H54 (cell line): Measurements from ENCODE around the gene TMEM109.

Source experiments
- DNase-seq: peaks from one replicate; pipeline ENCODE4 v3.0.0; 2011; ENCODE audit warnings: low spot score, mixed read lengths; ENCODE audit not compliant: insufficient read length
- FAIRE-seq: peaks from 3 replicates; lab custom pipeline; 2011; peaks lifted over from hg19 to GRCh38; lab: Jason Lieb, UNC
- POLR2A ChIP-seq: IDR thresholded peaks from 2 replicates; pipeline ENCODE4 v1.6.1; 2011; ENCODE audit warnings: low read depth, mild to moderate bottlenecking, low read length

TMEM109 gene

DNA sequence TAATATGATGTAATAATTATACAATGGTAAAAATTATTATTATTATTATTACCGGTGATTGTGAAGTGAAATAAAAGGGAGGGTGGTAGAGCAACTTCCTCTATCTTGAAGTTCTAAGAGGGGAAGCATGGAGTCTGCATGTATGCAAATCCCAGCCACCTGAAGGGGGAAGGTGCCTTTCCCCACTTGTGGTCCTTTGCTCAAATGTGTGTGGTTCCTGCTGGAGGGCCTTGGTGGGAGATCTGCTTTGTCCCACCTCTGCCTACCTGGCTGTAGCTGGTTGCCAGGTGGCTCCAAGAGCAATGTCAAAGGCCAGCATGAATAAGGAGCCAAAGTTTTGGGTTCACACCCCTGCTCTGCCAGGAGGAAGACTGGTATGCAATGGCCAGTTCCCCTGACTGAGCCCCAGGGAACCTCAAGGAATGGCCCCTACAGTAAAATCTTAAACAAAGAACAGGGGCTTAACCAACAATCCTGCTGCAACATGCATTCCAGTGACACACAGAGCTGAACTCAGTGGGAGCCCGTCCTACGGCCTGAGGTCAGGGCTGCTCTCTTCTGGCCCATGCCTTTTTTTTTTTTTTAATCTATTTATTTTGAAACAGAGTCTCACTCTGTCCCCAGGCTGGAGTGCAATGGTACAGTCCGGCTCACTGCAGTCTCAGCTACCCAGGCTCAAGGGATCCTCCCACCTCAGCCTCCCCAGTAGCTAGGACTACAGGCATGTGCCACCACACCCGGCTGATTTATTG, 18.8 kb downstream of the TMEM109 start:
- TF ChIP-seq POLR2A: no peak
- no peak for FAIRE-seq
- no peak for DNase-seq

DNA sequence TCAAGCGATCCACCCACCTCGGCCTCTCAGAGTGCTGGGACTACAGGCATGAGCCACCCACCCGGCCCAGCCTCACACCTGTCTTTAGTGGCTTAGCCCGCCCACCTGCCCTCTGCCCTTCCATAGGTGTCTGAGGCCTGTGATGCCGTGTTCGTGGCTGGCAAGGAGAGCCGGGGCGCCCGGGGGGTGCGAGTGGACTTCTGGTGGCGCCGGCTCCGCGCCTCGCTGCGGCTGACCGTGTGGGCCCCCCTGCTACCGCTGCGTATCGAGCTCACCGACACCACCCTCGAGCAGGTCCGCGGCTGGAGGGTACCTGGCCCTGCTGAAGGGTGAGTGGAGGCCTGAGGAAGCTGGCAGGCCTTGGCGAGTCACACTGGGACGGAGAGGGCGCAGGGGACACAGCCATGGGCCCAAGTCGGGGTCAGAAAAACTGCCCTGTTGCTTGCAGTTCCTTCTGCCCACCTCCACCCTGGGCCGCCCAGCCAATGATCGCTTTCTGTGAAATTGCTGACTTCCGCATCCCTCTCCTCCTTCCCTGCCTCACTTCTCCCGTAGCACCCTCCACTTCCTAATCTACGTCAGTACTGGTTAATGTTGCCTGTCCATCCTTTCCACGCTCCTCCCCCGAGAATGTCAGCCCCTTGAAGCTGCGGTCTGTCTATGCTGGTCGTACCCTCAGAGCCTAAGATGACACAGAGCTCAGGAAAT, 19.6 kb downstream of the TMEM109 start:
- no peak for FAIRE-seq
- no peak for DNase-seq
- no peak for TF ChIP-seq POLR2A

DNA sequence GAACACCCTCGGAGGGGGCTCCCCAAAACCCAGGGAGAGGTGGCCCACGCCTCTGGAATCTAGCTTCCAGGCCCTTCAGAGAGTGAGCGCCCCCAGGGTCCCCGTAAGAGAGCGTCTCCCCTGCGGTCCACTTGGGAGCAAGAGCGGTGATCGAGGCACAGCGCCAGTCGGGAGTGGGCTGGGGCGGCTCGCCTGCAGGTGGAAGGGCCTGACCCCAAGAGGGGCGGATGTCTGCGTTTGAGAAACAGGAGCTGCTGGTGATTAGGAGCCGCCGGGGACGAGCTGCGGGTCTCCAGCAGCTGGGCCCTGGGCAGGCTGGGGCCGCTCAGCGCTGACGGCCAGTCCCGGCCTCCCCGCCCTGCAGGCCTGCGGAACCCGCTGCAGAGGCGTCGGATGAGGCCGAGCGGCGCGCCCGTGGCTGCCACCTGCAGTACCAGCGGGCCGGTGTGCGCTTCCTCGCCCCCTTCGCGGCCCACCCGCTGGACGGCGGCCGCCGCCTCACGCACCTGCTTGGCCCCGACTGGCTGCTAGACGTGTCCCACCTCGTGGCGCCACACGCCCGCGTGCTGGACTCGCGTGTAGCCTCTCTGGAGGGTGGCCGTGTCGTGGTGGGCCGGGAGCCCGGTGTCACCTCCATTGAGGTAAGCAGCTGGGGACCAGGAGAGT, 20.3 kb downstream of the TMEM109 start:
- TF ChIP-seq POLR2A: no peak
- DNase-seq (no peak), FAIRE-seq (no peak)

DNA sequence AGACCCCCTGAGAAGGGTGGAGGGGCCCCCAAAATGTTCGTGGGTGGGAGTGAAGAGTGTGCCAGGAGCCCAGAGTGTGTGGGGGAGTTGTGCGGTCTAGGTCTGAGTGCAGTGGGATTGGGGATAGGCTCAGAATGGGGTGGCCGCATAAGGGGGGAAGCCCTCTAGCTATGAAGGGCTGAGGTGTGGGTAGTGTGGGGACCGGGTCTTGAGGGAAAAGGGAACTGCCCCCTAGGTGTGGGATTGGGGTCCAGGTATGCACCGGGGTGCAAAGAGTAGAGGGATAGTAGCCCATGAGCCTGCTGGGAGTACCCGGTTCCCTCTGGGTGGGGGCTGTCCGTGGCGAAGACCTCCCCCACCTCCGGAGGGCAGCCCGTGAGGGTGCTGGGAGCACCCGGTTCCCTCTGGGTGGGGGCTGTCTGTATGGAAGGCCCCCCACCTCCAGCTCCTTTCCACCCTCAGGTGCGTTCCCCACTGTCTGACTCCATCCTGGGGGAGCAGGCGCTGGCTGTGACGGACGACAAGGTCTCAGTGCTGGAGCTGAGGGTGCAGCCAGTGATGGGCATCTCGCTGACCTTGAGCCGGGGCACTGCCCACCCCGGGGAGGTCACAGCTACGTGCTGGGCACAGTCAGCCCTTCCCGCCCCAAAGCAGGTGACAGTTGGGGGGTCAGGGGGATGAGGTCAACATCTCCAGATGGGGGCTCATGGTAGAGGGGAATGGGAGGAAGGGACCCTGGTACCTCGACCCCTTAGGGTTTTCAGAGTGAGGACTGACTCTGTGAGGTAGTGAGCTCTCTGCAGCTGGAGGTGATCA, 21.0 kb downstream of the TMEM109 start:
- DNase-seq: no peak
- no peak for TF ChIP-seq POLR2A
- FAIRE-seq: no peak

DNA sequence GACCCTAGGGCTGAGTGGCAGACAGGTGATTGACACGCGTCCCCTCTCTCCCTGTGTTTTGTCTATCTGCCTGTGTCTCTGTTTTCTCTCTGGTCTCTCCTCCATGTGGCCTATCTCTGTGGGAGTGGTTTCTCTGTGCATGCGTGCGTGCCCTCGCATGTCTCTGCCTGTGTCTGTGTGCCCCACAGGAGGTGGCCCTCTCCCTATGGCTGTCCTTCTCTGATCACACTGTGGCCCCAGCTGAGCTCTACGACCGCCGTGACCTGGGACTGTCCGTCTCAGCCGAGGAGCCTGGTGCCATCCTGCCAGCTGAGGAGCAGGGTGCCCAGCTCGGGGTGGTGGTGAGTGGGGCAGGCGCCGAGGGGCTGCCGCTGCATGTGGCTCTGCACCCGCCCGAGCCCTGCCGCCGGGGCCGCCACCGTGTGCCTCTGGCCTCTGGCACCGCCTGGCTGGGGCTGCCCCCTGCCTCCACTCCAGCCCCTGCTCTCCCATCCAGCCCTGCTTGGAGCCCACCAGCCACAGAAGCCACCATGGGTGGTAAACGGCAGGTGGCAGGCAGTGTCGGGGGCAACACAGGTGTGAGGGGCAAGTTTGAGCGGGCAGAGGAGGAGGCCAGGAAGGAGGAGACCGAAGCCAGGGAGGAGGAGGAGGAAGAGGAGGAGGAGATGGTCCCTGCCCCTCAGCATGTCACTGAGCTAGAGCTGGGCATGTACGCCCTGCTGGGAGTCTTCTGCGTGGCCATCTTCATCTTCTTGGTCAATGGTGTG, 21.9 kb downstream of the TMEM109 start:
- no peak for FAIRE-seq
- no peak for TF ChIP-seq POLR2A

DNA sequence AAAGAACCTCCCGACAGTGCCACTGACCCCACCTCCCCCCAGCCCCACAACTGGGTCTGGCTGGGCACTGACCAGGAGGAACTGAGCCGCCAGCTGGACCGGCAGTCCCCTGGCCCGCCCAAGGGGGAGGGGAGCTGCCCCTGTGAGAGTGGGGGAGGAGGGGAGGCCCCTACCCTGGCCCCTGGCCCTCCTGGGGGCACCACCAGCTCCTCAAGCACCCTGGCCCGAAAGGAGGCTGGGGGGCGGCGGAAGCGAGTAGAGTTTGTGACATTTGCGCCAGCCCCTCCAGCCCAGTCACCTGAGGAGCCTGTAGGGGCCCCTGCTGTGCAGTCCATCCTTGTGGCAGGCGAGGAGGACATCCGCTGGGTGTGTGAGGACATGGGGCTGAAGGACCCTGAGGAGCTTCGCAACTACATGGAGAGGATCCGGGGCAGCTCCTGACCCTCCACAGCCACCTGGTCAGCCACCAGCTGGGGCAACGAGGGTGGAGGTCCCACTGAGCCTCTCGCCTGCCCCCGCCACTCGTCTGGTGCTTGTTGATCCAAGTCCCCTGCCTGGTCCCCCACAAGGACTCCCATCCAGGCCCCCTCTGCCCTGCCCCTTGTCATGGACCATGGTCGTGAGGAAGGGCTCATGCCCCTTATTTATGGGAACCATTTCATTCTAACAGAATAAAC, 22.6 kb downstream of the TMEM109 start:
- no peak for DNase-seq
- FAIRE-seq: no peak
- TF ChIP-seq POLR2A: no peak

More for the DNA sequence above, 21.9 kb downstream of the TMEM109 start:
- no peak for DNase-seq

DNA sequence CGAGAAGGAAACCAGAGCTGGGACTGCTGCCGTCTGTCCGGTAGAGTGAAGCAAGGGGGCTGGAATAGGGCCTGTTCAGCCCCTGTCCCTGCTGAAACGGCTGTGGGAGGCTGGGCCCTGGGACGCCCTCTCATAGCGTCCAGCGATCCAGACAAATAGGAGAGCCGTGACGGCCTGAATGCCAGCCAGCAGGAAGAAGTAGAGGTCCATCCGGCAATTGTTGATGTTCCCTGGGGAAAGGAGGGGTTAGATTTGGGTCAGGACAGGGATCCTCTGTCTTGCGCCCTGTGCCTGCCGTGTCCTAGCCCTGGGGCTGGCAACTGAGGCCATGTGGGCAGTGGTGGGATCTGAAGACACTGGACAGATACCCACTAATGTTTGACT, 23.2 kb downstream of the TMEM109 start:
- TF ChIP-seq POLR2A: no peak
- DNase-seq: no peak
- no peak for FAIRE-seq

DNA sequence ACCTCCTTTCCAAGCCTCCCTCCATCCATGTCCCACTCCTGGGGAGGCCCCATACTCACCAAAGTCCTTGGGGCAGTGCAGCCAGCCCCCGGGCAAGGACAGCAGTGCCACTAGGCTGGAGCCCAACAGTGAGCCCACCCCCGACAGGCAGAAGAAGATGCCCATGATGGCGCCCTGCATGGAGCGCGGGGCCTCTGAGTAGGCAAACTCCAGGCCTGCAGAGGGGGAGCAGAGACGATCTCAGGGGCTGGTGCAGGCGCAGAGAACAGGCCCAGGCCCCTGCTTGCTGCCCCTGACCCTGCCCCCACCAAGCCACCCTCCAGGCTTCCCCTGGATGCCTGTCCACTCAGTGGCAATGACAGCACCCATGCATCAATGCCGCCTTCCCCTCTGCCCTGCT, 23.9 kb downstream of the TMEM109 start:
- DNase-seq (no peak), FAIRE-seq (no peak)
- TF ChIP-seq POLR2A: no peak

DNA sequence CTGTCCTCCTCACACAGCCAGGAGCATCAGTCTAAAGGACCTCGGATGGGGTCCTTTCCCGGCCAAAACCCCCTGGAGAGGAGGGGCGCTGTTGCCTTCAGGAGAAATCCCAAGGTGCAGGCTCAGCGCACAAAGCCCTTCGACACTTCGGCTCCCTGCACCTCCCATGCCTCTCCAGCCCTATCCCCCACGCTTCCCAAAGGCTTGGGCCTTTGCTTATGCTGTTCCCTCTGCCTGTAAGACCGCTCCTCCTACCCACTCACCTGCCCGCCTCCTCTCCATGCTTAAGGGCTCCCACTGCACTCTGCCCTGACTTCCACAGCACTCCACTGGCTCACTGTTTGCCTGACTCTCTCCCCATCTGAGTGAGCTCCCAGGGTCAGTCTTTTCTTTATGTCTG, 24.5 kb downstream of the TMEM109 start:
- TF ChIP-seq POLR2A: no peak
- DNase-seq: no peak
- no peak for FAIRE-seq

DNA sequence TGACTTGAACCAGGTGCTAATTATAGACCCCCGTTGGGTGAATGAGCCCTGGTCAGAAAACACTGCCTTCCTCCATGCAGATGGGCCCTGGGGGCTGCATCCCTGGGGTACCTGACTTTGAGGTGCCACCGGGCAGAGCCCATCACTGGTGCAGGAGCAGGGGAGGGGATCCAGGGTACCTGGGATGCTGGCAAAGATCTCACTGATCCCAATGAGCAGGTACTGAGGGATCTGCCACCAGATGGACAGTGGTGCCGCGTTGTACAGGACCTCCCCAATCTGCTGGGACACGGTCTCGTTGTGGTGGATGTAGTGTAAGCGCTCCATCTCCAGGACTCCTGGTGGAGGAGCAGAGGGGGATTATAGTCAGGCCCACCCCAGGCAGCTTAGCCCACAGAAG, 25.3 kb downstream of the TMEM109 start:
- no peak for TF ChIP-seq POLR2A
- FAIRE-seq: no peak
- DNase-seq: no peak

DNA sequence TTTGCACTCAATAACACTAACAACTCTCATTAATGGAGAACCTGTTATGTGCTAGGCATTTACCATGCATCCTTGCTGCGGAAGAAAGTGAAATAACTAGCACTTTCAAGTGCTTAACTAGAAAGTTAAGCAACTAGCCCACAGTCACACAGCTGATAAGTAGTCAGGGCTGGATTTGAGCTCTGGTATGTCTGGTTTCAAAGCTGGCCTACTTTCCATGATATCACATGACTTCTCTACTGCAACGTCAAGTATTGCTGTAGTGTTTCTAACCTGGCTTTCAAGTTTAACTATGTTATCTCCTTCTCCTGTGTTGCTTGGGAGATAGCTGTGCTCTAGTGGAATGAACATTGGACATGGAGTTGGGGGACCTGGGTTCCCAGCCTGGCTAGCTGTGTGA, 25.9 kb downstream of the TMEM109 start:
- no peak for TF ChIP-seq POLR2A
- DNase-seq (no peak), FAIRE-seq (no peak)

DNA sequence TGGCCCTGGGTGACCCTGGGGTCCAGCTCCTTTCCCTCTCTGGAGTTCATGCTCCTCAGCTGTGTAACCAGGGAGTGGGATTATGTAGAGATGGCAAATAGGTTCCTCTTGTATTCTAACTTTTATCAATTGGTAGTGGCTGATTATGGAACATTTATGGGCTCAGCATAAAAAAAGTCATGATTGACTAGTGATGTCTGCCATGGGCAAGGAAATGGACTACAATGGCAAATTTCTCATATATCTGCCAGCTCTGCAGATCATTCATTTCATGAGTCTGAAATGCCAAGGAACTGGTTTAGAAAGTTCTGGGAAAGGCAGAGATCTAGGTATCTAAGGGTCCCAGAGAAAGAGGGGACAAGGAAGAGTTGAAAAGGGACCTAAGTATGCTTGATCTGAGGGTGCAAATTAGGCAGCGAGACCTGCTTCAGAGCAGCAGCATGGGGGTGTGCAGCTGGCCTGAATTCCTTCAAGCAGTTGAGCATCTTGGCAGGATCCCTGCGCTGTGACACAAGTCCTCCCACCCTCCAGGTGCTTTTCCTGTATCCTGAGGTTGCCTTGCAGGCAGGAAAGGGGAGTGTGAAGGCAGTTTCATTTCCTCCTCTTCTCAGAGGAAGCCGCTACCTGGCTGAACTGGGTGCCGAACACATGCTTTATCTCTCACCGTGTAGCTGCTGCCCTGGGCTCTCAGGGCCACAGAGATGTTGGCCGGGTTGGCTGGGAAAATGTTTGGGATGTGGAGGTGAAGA, 27.6 kb downstream of the TMEM109 start:
- TF ChIP-seq POLR2A: no peak
- FAIRE-seq (no peak), DNase-seq (no peak)

DNA sequence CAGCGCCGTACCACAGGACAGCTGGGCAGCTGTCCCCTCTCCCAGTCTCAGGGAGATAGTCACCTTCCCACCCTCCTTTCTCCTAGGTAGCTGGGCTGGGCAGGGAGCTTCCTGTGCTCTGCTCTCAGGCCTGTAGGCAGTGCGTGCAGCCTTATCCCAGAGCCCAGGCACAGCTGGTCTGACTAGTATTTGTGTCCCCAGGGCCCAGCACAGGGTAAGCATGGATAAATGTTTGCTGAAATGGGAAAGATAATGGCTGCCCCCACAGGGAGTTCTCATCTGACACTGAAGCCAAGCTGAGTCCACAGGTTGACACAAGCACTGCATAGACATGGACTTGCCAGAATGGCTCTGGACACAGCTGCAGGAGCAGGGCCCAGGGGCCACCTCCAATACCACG, 28.3 kb downstream of the TMEM109 start:
- no peak for DNase-seq
- FAIRE-seq: no peak
- no peak for TF ChIP-seq POLR2A
